ENCODE results near the gene HLA-B.

HLA-B gene

DNA sequence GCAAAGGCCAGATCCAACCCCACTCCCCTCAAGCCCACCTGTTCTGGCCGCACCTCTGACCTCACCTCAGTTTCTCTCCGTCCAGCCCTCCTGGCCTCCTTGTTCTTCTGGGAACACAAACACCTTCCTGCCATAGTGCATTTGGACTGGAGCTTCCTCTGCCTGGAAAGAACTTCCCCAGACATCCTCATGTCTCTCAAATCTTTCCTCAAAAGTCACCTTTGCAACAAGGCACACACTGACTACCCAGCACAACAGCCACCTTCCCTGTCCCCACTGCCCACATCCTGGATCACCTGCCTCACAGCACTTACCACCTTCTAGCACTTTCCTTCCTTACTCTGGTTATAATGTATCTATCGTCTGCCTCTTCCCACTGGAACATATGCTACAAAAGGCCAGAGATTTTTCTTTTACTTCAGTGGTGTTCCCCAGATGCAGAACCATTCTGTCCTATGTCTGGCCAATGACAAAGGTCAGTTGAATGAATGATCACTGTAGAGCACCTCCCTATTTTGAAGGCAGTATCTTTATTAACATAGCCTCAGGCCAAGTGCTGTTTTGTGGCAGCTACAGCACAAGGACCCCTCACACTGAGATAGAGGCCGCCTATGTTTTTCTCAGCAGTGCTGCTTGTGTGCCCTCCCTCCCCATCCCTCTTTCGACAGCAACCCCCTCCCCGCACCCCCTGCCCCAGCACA lies 4.1 kb downstream of the HLA-B start:
- DNase-seq (ENCODE audit: low read depth in 3 of 3), result no peak

DNA sequence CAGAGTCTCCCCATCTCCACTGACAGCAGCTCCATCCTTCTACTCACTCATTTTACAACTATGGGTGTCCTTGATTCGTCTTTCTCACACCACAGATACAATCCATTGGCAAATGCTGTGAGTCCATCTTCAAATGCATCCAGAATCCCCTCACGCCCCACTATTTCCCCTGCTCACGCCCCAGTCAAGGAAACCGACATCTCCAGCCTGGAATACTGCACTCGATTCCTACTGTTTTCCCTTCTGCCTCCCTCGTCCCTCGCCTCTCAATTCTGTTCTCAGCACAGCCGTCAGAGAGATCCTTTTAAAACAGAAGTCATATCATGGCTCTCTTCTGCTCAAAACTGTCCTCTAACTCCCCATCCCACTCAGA lies 4.7 kb downstream of the HLA-B start:
- DNase-seq (ENCODE audit: low read depth in 3 of 3), result no peak

DNA sequence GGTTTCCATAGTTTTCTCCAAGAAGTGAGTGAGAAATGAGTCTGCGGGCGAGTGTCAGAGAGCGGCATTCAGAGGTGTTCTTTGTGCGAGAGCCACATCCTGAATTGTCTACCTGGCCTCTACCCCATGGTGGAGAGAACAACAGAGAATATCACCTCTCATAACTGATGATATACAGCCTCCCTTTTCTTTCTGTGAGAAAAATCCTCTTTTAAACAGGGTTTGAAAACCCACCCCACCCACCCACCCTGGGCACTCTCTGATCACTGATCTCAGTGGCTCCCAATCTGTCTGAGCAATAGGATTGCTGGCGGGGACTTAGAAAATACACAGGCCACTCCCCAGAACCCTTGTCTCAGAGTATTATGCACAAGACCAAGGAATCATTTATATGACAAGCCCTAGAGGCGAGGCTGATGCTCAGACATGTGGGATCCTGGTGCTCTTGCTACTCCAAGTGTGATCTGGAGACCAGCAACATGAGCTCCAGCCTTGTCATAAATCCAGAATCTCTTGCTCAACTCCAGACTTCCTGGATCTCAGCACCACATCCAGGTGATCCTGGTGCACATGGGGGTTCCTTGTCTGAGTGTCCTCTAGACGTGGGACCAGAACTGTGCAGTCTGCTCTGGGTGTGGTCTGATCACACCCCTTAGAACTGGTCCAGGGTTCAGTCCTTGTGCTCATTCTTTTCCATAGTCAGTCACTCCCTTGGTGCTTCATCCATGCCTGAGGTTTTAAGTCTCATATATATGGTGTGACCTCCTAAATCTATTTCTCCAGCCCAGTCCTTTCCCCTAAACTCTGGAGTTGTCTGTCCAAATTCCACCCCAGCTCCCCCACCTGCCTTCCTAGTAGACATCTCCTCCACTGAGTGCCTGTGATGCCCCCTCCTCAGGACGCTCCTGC lies 5.3 kb downstream of the HLA-B start:
- no peak for DNase-seq (ENCODE audit: low read depth in 3 of 3)

DNA sequence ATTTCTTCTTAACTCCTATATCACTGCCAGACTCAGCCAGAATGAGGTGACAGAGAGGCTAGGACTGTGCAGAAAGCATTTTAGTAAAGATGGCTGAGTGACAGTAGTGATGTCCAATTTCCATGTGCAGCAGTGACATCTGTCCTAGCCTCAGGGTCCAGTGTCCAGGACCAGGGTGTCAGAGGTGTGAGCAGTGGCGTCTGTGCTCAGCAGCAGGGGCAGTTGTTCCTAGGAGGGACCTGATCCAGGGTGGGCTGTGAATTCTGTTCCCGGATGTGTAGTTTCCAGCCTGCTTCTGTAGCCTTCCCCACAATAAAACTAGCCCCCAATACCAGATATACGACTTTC lies 6.0 kb downstream of the HLA-B start:
- no peak for DNase-seq (ENCODE audit: low read depth in 3 of 3)

DNA sequence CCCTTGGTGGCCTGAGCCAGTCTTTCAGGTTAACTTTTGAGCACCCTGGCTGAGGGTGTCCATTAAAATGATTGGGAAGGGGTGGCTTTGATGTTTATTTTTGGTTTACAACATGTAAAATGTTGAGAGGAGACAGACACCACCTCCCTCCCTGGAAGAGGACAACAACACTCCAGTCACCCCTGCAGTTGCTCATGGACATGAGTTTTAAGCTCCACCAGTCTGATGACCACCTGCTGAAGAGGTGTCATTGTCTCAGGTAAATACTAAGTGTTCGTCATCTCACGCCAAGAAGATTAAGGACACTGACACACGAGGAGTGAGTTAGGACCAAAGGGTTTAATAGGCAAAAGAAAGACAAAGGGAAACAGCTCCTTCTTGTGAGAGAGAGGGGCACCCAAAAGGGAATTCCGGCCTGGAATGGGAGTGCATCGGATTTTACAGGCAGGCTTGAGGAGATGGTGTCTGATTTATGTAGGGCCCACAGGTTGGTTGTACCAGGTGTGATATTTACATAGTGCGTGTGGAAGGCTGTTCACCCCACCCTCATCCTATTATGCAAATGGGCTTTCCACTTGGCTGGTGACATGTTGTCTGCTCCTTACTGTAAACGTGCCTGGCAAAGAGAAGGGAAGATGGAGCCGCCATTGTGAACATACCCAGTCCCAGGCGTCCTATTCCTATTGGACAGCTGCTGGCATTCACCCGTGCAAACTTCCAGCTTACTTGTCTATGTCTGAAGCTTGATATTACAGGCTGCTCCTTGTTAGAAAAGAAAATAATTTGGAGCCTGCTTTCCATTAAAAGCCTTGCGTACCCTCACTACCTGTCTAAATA lies 6.6 kb downstream of the HLA-B start:
- DNase-seq (ENCODE audit: low read depth in 3 of 3), result no peak

DNA sequence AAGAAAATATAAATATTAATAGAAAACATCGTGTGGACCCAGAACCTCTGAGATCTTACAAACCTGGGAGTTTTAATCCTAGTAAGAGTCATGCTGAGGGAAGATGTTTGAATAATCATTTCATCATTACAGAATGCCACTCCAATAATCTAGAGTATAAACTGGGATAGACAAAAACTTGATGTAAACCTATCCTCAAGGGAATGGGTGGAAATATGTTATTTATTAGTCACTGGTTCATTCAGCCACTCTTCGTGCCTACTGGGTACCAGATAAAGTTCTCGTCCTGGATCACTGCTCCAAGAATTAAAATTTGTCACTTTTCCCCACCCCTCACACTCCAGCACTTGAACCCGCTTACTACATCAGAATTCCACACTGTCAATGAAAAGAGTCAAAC lies 7.7 kb downstream of the HLA-B start:
- no peak for DNase-seq (ENCODE audit: low read depth in 3 of 3)

DNA sequence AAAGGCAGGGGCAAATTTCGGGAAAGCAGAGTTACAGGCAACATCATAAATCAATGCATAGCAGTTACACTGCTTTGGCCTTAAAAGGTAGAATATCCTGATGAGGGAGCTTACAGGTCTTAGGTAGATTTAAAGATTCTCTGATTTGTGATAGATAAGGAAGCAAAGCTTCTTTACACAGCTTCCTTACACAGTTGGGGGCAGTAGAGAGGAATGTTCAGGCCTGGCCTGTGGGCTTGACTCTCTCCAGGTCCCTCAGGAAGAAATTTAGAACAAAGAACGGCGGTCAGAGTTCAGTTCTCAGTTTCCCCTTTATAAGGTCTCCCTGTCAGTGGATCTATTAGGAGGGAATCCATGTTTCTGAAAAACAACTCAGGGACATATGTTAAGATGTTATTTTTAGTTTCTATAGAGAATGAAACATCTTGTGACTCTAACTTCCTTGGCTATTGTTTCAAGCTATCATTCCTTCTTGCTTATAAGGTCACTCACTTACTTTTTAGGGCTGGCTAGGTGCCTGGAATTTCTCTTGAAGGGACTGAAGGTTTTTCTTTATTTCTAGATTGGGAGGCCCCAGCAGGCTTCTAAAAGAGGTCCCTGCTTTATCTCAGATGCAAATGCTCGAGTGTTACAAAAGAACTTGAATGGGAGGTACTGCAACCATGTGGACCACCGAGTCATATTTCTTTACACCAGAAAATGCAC lies 11.8 kb downstream of the HLA-B start:
- DNase-seq (ENCODE audit: low read depth in 3 of 3), result no peak

DNA sequence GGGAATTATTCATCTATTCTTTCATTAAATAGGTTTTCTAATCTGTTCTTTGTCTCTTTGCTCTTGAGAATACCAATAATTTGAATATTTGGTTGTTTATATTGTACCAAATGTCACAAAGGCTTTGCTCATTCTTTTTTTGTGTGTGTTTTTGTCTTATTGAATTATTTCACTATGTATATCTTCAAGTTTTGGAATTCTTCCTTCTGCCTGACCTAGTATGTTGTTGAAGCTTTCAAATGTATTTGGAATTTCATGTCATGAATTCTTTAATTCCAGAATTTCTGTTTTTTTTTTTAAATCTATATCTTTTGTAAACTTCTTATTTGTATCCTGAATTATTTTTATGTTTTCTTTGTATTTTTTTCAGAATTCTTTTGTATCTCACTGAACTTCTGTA lies 16.8 kb downstream of the HLA-B start:
- DNase-seq (ENCODE audit: low read depth in 3 of 3), result no peak

DNA sequence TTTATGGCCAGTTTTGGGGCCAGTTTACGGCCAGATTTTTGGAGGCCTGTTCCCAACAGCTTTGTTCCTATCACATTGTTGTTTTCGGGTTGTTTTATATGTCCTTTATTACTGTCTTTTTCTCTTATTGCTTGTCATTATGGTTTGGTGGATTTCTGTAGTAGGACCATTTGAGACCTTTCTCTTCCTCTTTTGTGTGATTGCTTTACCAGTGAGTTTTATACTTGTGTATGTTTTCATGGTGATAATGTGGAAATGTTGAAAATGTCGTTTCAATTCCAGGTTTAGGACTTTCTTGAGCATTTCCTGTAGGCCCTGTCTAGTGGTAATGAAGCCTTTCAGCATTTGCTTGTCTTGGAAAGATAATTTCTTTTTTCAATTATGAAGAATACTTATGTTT lies 17.8 kb downstream of the HLA-B start:
- no peak for DNase-seq (ENCODE audit: low read depth in 3 of 3)

DNA sequence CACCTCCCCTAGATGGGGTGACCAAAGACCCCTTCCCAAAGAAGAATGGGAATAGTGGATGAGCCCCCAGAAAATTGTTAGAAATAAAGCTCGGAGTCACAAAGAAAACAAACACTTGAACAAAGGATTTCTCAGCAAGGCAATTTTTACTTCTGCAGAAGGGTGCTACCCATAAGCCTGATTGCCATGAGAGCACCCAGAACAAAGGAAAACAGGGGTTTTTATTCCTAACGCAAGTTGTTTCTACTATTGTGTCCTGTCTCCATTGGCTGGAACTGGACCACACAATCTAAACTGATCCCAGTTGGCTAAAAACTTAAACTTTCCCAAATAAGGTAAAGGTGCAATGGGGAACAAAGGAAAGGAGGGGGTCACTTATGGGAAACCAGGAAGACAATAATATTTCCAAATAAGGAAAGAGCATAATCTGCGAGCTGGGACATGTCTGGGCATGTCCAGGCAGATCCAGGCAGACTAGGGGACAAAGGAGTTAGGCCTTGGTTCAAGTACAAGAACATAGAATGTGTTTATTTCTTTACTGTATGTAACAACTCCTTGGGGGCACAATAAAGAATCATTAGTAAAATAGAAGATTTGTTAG lies 20.0 kb downstream of the HLA-B start:
- DNase-seq (ENCODE audit: low read depth in 3 of 3), result no peak

DNA sequence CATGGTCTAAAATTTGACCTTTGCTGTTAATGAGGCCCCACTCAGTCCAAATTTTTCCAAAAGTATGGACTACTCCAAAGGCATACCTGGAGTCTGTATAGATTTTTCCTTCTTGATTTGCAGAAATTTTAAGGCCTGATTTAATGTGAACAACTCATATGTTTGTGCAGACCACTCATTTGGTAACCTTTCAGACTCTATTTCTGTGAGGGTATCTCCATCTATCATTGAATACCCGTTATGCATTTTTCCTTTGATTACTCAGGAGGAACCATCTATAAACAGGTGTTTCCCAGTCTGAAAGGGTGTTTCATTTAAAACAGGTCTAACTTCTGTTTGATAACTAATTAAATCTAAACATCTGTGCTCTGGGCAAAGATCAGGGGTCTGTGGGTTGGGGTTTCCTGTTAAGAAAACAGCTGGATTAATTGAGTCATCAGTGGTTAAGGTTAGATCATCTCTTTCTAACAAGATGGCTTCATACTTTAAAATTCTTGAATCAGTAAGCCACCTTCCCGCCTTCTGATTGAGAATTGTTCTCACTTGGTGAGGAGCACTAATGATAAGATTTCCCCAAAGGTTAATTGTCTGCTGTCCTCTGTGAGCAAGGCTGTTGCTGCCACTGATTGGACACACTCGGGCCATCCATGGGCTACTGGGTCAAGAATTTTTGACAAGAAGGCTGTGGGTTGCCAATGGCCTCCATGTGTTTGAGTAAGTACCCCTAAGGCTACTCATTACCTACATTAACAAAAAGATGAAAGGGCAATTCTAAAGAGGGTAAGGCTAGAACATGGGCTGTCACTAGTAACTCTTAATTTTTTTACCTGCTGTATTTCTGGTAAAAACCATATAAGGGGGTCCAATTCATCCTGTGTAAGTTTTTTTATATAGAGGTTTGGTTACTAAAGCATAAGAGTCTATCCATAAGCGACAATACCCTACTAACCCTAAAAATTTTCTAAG lies 24.1 kb downstream of the HLA-B start:
- no peak for DNase-seq (ENCODE audit: low read depth in 3 of 3)

DNA sequence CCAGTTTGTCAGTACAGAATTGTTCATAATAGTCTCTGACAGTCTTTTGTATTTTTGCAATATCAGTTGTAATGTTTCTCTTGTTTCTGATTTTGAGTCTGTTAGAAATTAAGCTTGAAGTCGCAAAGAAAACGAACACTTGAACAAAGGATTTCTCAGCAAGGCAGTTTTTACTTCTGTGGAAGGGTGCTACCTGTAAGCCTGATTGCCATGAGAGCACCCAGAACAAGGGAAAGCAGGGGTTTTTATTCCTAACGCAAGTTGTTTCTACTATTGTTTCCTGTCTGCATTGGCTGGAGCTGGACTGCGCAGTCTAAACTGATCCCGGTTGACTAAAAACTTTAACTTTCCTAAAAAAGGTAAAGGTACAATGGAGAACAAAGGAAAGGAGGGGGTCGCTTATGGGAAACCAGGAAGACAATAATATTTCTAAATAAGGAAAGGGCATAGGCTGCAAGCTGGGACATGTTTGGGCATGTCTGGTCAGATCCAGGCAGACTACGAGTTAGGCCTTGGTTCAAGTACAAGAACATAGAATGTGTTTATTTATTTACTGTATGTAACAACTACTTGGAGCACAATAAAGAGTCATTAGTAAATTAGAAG lies 28.5 kb downstream of the HLA-B start:
- no peak for DNase-seq (ENCODE audit: low read depth in 3 of 3)

DNA sequence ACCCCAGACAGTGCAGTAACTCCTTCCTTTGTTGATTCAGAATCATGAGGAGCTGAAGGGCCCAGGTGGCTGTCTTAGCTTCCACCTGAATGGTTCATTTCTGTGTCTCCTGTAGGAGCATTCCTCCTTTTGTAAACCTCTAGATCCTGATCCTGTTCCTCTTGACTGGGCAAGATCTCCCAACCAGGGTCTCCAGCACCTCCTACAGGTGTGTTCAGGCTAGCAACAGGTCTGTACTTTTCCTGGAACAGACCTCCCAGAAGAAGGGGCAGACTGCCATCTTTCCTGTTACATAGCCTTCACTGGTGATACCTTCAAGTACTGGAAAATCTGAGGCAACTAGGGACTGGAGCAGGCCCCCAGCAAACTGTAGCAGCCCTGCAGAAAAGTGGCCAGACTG lies 35.2 kb downstream of the HLA-B start:
- DNase-seq (ENCODE audit: low read depth in 3 of 3), result no peak

DNA sequence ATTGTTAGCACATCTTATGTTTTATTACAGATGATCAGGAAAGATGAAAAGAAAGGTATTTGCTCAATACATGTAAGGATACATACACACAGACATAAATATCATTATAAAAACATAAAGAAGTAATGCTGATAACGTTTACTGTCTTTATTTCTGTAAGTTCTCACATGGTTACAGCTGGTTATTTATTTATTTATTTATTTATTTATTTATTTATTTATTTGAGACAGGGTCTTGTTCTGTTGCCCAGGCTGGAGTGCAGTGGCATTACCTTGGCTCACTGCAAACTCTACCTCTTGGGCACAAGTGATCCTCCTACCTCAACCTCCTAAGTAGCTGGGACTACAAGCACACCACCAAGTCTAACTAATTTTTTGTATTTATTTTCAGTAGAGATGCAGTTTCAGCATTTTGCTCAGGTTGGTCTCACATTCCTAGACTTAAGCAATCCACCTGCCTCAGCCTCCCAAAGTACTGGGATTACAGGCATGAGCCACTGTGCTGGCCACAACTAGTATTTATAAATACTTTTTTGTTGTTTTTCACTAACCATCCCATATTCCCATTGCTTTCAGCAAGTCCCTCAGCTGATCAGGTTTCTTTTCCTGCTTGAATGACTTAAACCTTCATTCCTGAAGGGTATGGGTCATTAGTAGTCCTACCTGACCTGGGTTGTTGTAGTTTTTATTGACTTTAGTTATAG lies 35.8 kb downstream of the HLA-B start:
- DNase-seq (ENCODE audit: low read depth in 3 of 3), result no peak

DNA sequence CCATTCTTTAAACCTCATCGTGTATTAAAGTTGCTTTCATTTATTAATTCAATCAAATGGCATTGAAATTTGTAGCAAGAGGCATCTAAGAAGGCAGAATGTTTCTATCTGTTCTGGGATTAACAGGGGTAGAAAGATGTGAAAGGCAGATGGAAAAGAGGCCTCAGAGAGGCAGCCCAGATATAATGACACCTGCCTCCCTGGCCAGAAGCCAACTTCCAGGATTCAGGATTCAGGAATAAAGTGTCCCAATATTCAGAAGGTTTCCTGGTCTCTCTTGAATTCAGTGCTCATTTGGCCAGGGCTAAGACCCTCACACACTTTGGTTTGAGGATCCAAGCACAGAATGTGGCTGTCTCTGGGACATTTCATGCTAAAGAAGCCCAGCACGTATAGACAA lies 39.9 kb downstream of the HLA-B start:
- DNase-seq (ENCODE audit: low read depth in 3 of 3), result no peak

DNA sequence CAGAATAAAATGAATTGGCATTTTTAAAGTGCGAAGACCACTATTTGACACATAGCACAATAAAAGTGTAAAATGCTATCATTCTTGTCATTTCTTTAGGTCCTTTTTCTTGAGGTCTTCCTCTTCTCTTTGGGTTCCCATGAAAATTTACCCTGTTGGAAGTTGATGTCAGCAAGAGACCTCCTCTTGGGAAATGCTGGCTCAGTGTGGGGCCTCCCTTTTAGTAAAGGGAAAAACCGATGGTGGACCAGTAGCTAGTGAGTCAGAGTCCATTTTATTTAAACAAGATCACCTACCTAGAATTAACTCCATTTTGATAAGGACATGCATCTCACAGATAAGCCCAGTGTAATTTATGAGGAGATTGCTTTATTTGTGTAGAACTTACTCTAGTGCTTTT lies 47.3 kb downstream of the HLA-B start:
- DNase-seq (ENCODE audit: low read depth in 3 of 3), result no peak

DNA sequence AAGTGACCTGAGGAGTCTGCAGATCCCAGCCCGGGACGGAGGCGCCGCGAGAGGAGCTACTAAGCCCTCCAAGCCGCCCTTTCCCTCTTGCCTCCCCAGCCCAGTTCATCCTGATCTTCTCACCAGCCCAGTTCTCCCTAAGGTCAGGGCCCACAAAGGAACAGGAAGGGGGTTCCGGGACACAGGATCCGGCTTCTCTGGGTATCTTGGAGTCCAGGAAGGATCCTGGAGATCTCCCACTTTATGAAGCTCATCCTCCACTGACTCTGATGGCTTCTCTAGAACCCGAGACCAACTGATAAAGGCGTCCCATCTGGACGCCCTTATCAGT lies 48.2 kb downstream of the HLA-B start:
- no peak for DNase-seq (ENCODE audit: low read depth in 3 of 3)

DNA sequence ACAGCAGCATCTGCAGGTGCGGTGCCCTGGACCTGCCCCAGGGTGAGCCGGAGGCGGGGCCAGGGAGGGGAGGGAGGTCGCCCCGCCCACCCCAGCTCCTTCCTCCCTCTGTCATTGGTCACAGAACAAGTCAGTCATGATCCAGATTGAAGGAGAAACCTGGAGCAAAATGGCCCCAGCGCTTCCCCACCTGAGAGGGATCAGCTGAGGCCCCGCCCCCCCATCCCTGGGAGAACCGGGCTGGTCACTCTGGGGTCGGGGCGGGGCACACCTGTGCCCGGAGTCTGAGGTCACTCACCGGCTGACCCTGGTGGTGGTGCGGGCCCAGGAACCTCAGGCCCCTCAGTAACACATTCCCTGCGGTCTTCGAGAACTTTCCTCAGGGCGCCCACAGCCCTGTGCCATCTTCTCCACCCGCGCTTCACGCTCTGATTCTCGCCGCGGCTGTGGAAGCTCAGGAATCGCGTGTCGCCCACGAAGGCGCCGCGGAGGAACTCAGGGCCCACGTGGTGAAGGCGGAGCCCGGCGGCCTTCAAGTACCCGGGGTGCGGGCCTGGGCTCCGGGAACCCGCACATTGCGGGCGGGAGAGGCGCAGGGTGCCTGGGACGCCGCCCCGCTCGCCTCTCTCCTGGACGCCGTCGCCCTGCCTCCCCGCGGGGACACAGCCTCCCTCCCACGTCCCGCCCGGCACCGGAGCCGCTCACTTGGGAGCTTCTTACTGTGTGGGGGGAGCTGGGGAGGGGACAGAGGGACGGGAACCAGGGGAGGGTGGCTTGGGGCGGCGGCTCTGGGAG lies 48.7 kb downstream of the HLA-B start:
- DNase-seq (ENCODE audit: low read depth in 3 of 3), result peak; percentile 24 to 65 (median 29)

DNA sequence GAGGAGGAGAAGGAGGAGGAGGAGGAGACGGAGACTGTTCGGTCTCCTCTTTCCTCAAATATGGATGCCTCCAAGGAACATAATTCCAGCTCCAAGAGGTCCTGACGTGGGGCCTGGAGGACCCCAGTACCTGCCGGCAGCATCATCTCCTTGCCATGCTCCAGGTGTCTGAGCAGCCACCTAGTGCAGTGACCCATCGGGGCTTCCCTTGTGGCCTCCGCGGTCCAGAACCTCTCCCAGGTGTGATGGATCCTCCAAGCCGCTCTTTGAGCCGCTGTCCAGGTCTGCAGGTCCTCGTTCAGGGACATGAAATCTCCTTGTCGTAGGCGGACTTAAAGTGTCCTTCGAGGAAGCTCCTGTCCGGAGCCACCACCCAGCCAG lies 49.3 kb downstream of the HLA-B start:
- no peak for DNase-seq (ENCODE audit: low read depth in 3 of 3)
